Activated naive CD4-positive, alpha-beta T cell treated with anti-CD3 and anti-CD28 coated beads, Interleukin-2, amount 10 ng/mL, durations not matched to agents 7 days and 5 days (primary cell): ENCODE results near the gene ENPP4.
"Not testable (repeated sequence)": the region's sequence is repeated elsewhere in the genome, so short reads cannot be mapped to it uniquely, and the experiment has no call there.

ENCODE experiments used
- CTCF ChIA-PET: fragments of 350-600 bp; sonication (Branson Sonifier 250); formaldehyde crosslinking; loops from one replicate; lab custom pipeline; 2021; ENCODE audit warnings: antibody characterized with exemption; lab: Charles Lee
- DNase-seq: peaks from one replicate; pipeline ENCODE4 v3.0.0-alpha.2; 2020
- H3K27ac Mint-ChIP-seq: one replicate; pipeline ENCODE4 v1.8.0; 2021; ENCODE audit warnings: mild to moderate bottlenecking, moderate library complexity, mixed read lengths
- H3K27me3 Mint-ChIP-seq: one replicate; pipeline ENCODE4 v1.8.0; 2021; ENCODE audit warnings: mild to moderate bottlenecking, mixed read lengths
- H3K36me3 Mint-ChIP-seq: one replicate; pipeline ENCODE4 v1.8.0; 2021; ENCODE audit warnings: mixed read lengths
- H3K4me1 Mint-ChIP-seq: one replicate; pipeline ENCODE4 v1.8.0; 2021; ENCODE audit warnings: mixed read lengths
- H3K4me3 Mint-ChIP-seq: one replicate; pipeline ENCODE4 v1.8.0; 2021; ENCODE audit warnings: mild to moderate bottlenecking, moderate library complexity, mixed read lengths
- H3K9me3 Mint-ChIP-seq: one replicate; pipeline ENCODE4 v1.8.0; 2021; ENCODE audit warnings: mixed read lengths

ENPP4 gene, protein sequence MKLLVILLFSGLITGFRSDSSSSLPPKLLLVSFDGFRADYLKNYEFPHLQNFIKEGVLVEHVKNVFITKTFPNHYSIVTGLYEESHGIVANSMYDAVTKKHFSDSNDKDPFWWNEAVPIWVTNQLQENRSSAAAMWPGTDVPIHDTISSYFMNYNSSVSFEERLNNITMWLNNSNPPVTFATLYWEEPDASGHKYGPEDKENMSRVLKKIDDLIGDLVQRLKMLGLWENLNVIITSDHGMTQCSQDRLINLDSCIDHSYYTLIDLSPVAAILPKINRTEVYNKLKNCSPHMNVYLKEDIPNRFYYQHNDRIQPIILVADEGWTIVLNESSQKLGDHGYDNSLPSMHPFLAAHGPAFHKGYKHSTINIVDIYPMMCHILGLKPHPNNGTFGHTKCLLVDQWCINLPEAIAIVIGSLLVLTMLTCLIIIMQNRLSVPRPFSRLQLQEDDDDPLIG

DNA sequence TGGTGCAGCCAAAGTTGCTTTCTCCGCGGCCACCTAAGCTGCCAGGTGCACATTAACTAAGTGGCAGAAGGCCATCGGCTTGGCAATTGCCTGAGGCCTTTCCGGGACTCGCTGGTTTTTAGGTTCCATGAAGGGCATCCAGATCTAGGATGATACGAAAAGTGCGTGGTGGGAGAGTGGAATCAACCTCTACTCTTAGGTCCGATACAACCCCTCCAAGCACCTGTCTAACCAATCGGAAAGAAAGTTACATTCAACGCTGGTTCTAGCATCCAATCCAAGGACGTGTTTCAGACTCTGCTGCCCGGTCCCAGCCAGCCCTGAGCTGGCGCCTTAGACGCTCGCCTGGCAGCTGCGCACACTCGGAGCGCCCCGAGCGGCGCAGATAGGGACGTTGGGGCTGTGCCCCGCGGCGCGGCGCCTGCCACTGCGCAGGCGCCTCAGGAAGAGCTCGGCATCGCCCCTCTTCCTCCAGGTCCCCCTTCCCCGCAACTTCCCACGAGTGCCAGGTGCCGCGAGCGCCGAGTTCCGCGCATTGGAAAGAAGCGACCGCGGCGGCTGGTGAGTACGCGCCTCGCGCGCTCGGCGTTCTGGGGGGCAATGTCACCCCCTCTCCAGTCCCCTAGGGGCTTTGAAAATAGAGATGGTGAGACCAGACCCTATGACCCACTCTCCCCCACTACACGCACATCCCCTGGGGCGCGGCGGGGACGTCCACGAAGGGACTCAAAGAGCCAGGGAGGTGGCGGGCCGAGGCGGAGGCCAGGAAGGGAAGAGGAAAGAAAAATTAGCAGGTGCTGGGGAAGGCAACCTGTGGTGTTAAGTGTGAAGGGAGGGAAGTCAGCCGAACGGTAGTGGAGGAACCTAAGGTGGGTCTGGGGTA, at the start of gene ENPP4:
TSS of gene ENPP4 (plus strand) at position 361 of the 883 bp plus-strand sequence. CDS start 9,595 bp downstream, outside the sequence.
- Mint-ChIP-seq H3K27ac (peak within 1 kb of the TSS; percentile 88), H3K4me3 (peak within 1 kb of the TSS; percentile 96), H3K27me3 (no peaks in the 10 kb centered on the region), H3K4me1 (peaks cover 35% of the 10 kb centered on the region), H3K36me3 (peaks cover 9% of the 10 kb centered on the region), H3K9me3 (peaks cover 2% of the 10 kb centered on the region)
- peak; percentile 91 for DNase-seq
- CTCF ChIA-PET, result interaction anchor here (1.6 kb wide), 1 partner anchor 39 kb away, joined by 7 read pairs; no protein-coding TSS in a partner anchor

DNA sequence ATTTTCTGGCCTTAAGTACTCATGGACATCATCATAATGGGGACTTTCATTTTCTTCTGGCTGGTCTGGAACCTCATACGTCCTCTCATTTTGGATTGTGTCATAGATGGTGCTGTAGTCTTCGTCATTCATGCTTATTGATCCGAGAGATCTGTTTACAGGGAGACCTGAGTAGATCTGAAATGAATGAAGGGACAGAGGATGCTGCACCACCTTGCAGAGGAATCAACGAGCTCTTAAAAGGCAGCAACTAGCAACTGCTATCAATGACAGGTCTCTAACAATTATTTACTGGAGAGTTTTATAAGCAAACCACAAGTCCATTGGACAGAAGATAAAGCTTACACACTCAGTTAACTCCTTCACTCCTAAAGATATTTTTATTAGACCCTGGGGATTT, 49.7 kb upstream of the ENPP4 start:
- Mint-ChIP-seq H3K4me3 (no peak overlapping the region), H3K9me3 (no peaks in the 10 kb centered on the region), H3K27me3 (no peaks in the 10 kb centered on the region), H3K4me1 (no peaks in the 10 kb centered on the region), H3K36me3 (no peaks in the 10 kb centered on the region), H3K27ac (no peak overlapping the region)
- DNase-seq, result no peak
- CTCF ChIA-PET, result interaction anchor here (1.7 kb wide), 1 partner anchor 10 kb away, joined by 7 read pairs; no protein-coding TSS in a partner anchor

DNA sequence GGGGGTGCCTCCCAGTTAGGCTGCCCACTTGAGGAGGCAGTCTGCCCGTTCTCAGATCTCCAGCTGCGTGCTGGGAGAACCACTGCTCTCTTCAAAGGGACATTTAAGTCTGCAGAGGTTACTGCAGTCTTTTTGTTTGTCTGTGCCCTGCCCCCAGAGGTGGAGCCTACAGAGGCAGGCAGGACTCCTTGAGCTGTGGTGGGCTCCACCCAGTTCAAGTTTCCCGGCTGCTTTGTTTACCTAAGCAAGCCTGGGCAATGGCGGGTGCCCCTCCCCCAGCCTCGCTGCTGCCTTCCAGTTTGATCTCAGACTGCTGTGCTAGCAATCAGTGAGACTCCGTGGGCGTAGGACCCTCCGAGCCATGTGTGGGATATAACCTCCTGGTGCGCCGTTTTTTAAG, 44.1 kb upstream of the ENPP4 start:
- H3K4me1 Mint-ChIP-seq, CTCF ChIA-PET, H3K36me3 Mint-ChIP-seq, H3K4me3 Mint-ChIP-seq, DNase-seq, H3K27ac Mint-ChIP-seq, H3K27me3 Mint-ChIP-seq, H3K9me3 Mint-ChIP-seq: not testable (repeated sequence)

DNA sequence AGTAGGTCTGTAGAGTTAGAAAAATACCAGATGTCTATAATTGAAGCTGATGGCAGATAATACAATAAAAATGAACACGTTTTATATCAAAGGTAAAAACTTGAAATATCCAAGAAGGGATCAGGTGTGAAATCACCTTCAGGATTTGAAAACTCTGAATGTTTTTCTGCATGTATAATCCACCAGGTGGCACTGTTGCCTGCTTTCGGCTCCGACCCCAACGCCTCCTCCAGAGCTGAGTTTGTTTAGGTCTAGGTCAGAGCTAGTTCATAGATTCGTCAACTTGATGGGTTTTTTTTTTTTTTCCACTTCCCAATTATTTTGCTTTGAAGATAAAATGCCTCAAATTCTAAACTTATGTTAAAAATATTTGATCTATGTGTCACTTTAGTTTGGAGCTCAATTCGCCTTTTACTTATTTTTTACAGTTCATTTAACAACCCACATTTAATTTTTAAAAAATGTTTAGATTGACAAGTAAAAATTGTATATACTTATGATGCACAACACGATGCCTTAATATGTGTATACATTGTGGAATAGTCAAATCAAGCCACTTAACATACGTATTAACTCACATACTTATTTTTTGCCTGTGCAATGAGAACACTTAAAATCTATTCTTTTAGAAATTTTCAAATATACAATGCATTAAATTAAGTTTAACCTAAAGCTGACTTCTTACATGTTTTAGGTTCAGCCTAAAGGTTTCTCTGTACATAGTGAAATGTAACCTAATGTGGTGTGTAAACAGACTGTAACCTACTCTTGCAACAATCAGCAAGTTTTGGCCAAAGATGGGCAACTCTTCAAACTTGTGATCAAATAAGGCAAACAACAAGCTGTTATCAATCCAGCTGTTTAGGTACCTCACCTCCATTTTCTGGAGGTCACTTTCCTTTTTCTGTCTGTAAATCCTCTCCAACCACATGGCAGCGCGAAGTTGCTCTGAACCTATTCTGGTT, 39.4 kb upstream of the ENPP4 start:
- CTCF ChIA-PET, result interaction anchor here (0.6 to 2.4 kb wide), 23 partner anchors 8 to 1492 kb away, joined by 3 to 30 read pairs (median 4); no protein-coding TSS in a partner anchor
- H3K4me1 Mint-ChIP-seq, result no peaks in the 10 kb centered on the region
- no peak overlapping the region for H3K4me3 Mint-ChIP-seq
- no peak overlapping the region for H3K27ac Mint-ChIP-seq
- H3K27me3 Mint-ChIP-seq, result peaks cover 11% of the 10 kb centered on the region
- H3K36me3 Mint-ChIP-seq, result no peaks in the 10 kb centered on the region
- H3K9me3 Mint-ChIP-seq, result peaks cover 6% of the 10 kb centered on the region
- peak; percentile 69 for DNase-seq

DNA sequence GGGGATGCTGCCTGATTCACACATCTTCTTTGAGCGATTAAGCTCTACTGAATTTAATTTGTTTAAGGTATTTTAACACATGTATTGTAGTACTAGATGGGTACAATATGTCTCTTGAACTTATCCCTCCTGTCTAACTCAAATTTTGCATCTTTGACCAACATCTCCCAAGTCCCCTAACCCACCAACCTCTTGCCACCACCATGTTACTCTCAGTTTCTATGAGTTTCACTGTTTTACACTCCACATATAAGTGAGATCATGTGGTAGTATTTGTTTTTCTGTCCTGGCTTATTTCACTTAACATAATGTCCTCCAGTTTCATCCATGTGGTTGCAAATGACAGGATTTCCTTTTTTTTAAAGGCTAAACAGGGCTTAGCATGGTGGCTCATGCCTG, 38.7 kb upstream of the ENPP4 start:
- CTCF ChIA-PET, result interaction anchor here (1.0 to 2.4 kb wide), 12 partner anchors 9 to 326 kb away, joined by 3 to 30 read pairs (median 6); no protein-coding TSS in a partner anchor
- H3K27ac Mint-ChIP-seq, result no peak overlapping the region
- H3K4me1 Mint-ChIP-seq, result no peaks in the 10 kb centered on the region
- H3K4me3 Mint-ChIP-seq, result no peak overlapping the region
- no peaks in the 10 kb centered on the region for H3K36me3 Mint-ChIP-seq
- peaks cover 11% of the 10 kb centered on the region for H3K9me3 Mint-ChIP-seq
- DNase-seq, result no peak
- H3K27me3 Mint-ChIP-seq, result peaks cover 11% of the 10 kb centered on the region

DNA sequence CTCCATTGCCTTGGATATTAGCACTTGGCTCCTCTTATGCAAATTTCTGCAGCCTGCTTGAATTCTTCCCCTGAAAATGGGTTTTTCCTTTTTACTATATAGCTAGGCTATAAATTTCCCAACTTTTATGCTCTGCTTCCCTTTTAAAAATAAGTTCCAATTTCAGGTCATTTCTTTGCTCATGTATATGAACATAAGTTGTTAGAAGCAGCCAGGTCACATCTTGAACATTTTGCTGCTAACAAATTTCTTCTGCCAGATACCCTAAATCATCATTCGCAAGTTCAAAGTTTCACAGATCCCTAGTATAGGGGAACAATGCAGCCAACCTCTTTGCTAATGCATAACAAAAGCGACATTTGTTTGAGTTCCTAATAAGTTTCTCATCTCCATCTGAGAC, 34.5 kb upstream of the ENPP4 start:
- no peaks in the 10 kb centered on the region for H3K36me3 Mint-ChIP-seq
- peaks cover 6% of the 10 kb centered on the region for H3K27me3 Mint-ChIP-seq

DNA sequence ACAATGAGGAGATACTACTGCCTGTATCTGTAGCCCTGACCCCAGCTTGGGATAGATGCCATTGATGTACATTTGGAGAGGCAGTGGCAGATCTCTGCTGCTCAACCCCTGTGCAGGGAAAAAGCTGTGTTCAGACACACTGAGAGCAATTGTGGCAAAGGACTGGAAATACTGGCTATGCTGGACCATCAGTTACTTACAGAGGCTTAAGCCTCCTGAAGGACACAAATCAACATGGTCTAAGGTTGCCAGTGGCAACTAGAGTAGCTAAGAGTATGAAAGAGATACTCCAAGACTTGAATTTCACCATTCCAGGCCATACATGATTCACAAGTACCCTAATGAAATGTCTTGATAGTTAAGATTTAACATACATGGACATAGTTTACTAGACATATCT, 32.4 kb upstream of the ENPP4 start:
- Mint-ChIP-seq H3K4me3 (no peak overlapping the region), H3K27me3 (no peaks in the 10 kb centered on the region), H3K36me3 (no peaks in the 10 kb centered on the region), H3K27ac (no peak overlapping the region), H3K4me1 (no peaks in the 10 kb centered on the region), H3K9me3 (peaks cover 11% of the 10 kb centered on the region)
- no peak for DNase-seq
- CTCF ChIA-PET, result no interaction called here

More for the DNA sequence above, 34.5 kb upstream of the ENPP4 start:
- Mint-ChIP-seq H3K4me1 (no peaks in the 10 kb centered on the region), H3K27ac (no peak overlapping the region), H3K4me3 (no peak overlapping the region), H3K9me3 (peaks cover 11% of the 10 kb centered on the region)
- no peak for DNase-seq
- CTCF ChIA-PET, result no interaction called here

DNA sequence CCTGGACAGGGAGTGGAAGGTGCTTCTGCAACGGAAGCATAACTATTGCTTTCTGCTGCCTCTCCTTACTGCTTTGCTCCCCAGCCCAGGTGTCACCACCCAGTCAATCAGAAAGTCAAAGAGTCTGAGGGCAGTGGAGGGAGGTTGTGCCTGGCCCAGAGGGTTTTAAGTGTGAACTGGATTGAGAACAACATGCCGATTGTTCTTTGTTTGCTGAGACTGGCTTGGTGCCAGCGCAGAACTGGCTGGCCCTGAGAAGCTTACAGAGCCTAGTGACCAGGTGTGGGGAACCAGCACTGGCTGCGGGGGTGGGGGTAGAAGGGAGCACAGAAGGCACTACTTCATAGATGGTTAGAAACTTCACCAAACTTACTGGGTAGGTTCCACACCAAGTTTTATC, 31.1 kb upstream of the ENPP4 start:
- Mint-ChIP-seq H3K27ac (no peak overlapping the region), H3K9me3 (peaks cover 11% of the 10 kb centered on the region), H3K27me3 (no peaks in the 10 kb centered on the region), H3K4me1 (no peaks in the 10 kb centered on the region), H3K4me3 (no peak overlapping the region), H3K36me3 (no peaks in the 10 kb centered on the region)
- DNase-seq, result no peak
- CTCF ChIA-PET, result no interaction called here

DNA sequence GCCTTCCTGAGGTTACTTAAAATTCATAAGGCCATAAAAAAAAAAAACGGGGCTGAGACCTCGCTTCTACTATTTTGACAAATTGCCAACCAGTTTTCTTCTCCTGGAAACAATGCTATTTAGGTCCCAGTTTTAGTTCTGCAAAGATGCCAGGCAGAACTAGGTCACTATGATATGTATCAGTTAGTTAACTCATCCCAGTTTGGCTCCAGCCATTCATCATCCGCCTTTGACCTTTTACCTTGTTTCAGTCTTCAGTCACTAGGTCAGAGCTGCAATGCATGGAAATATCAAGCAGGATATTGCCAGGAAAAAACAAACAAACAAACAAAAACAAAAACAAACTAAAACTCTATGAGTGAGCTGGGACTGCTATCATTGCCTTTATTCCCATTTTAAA, 29.8 kb upstream of the ENPP4 start:
- no peak overlapping the region for H3K27ac Mint-ChIP-seq
- H3K4me3 Mint-ChIP-seq, result no peak overlapping the region
- CTCF ChIA-PET, result no interaction called here
- no peaks in the 10 kb centered on the region for H3K4me1 Mint-ChIP-seq
- peaks cover 8% of the 10 kb centered on the region for H3K9me3 Mint-ChIP-seq
- no peaks in the 10 kb centered on the region for H3K36me3 Mint-ChIP-seq
- H3K27me3 Mint-ChIP-seq, result no peaks in the 10 kb centered on the region
- no peak for DNase-seq

DNA sequence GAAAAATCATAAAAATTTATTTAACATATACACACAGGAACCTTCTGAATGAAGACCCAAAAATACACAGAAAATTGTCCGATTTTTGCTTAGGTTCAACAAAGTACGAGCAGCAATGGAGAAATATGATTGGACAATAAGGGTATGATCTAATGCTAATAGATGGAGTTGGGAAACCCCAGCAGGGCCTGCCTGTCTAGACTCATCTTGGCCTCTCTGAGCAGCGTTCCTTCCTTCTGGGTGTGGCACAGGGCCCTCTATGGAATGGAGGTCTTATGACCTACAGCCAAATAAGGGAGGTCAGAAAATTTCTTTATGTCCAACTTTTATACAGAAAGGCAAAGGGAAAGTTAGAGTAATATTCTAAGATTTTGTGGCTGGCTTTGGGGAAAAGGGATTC, 27.7 kb upstream of the ENPP4 start:
- Mint-ChIP-seq H3K36me3 (no peaks in the 10 kb centered on the region), H3K9me3 (no peaks in the 10 kb centered on the region), H3K4me1 (no peaks in the 10 kb centered on the region), H3K27ac (no peak overlapping the region), H3K4me3 (no peak overlapping the region), H3K27me3 (no peaks in the 10 kb centered on the region)
- CTCF ChIA-PET, result interaction anchor here (1.0 kb wide), 1 partner anchor 12 kb away, joined by 3 read pairs; no protein-coding TSS in a partner anchor
- no peak for DNase-seq

DNA sequence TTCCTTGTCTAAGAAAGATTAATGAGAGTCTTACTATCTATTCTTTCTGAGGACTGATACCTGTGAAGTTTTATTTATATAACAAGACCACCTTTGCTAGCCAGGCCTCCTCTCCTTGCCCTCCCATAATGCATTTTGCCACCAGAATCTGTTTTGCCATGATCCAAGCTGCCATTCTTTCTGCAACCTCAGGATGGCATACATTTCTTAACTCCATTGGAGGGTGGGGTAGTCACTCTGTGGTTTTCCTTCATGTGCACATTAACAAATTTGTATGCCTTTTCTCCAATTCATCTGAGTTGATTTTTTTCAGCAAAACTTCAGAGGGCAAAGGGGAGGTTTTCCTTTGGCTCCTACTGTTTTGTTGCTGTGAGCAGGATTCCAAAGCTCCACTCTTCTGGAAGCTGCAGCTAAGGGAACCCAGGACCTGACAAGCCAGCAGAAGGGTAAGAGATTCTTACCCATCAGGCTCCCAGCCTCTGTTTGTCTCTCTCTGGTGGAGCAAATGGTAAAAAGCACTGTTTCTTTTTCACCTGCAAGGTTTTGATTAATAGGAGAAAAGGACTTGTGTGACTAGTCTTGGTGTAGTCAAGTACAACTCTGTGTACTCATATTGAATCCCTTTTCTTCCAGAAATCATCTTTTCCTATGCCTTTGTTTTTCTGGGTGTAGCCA, 26.2 kb upstream of the ENPP4 start:
- no peak for DNase-seq
- H3K27me3 Mint-ChIP-seq, result no peaks in the 10 kb centered on the region
- H3K36me3 Mint-ChIP-seq, result no peaks in the 10 kb centered on the region
- H3K4me1 Mint-ChIP-seq, result no peaks in the 10 kb centered on the region
- CTCF ChIA-PET, result no interaction called here
- H3K9me3 Mint-ChIP-seq, result no peaks in the 10 kb centered on the region
- H3K4me3 Mint-ChIP-seq, result no peak overlapping the region
- H3K27ac Mint-ChIP-seq, result no peak overlapping the region

DNA sequence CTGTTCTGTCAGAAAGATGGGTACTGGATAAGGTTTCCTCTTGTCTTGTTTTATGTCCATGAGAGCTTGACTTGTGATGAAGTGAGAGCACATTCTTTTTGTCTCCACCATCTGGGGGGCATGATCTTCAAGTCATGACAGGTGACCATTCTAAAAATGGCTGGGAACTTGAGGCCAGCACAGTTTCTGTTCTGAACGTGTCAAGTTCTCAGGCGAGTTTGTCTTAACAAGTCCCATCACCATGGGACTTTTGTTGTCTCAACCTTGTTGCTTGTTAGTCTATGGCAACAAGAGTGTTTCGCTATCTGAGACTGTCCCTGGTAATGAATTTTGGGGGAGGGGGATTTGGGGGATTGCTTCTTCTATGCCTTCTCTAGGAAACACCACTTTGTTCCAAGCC, 25.6 kb upstream of the ENPP4 start:
- H3K9me3 Mint-ChIP-seq, result no peaks in the 10 kb centered on the region
- CTCF ChIA-PET, result interaction anchor here (1.1 kb wide), 1 partner anchor 14 kb away, joined by 3 read pairs; no protein-coding TSS in a partner anchor
- no peaks in the 10 kb centered on the region for H3K27me3 Mint-ChIP-seq
- H3K27ac Mint-ChIP-seq, result no peak overlapping the region
- no peak overlapping the region for H3K4me3 Mint-ChIP-seq
- DNase-seq, result no peak
- peaks cover 1% of the 10 kb centered on the region for H3K36me3 Mint-ChIP-seq
- no peaks in the 10 kb centered on the region for H3K4me1 Mint-ChIP-seq

DNA sequence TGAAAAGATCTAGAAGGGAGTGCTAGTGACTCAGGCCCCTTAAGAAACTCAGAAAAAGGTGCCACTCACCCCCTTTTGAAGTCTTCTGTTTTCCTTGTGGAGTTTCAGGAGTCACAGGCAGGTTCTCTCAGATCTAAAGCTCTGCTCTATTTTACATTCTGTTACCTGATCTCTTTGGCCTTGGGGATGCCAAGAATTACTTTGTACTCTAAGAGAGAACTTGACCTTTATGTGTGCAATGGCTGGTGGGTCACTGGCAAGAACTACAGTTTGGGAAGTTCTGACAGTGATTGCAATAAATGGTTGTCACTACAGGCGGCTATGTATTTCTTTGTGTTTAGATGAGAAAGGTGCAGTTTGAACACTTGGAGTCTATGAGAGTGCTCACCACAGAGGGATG, 24.2 kb upstream of the ENPP4 start:
- Mint-ChIP-seq H3K9me3 (peaks cover 4% of the 10 kb centered on the region), H3K27me3 (no peaks in the 10 kb centered on the region), H3K36me3 (peaks cover 1% of the 10 kb centered on the region), H3K4me3 (no peak overlapping the region), H3K4me1 (no peaks in the 10 kb centered on the region), H3K27ac (no peak overlapping the region)
- no peak for DNase-seq
- CTCF ChIA-PET, result interaction anchor here (1.1 to 1.6 kb wide), 2 partner anchors 9 to 15 kb away, joined by 3 to 4 read pairs; no protein-coding TSS in a partner anchor
